Effector memory CD8-positive, alpha-beta T cell (primary cell): ENCODE measurements around the gene TMEM81.

Experiments used
- ATAC-seq: fragments of 150-1000 bp; cut with Tn5 transposase; replicated peaks from 2 replicates; pipeline ENCODE4 v1.10.0; 2021; ENCODE audit warnings: mild to moderate bottlenecking, moderate library complexity
- DNase-seq, 3 experiments: peaks; one replicate each; pipeline ENCODE4 v3.0.0; 2021
- H3K27ac Mint-ChIP-seq, 2 donors: one replicate each; pipeline ENCODE4 v1.8.0; 2022; ENCODE audit warnings: mild to moderate bottlenecking in 2 of 2, mixed read lengths in 2 of 2, moderate library complexity in 2 of 2
- H3K27me3 Mint-ChIP-seq, 2 donors: one replicate each; pipeline ENCODE4 v1.8.0; 2022; ENCODE audit warnings: mixed read lengths in 2 of 2
- H3K36me3 Mint-ChIP-seq: one replicate; pipeline ENCODE4 v1.8.0; 2022; ENCODE audit warnings: mild to moderate bottlenecking, moderate library complexity, mixed read lengths; ENCODE audit not compliant: insufficient read depth
- H3K4me1 Mint-ChIP-seq, 2 donors: one replicate each; pipeline ENCODE4 v1.8.0; 2022; ENCODE audit warnings: low read depth in 2 of 2, mixed read lengths in 2 of 2
- H3K4me3 Mint-ChIP-seq, 2 donors: one replicate each; pipeline ENCODE4 v1.8.0; 2022; ENCODE audit warnings: mild to moderate bottlenecking in 2 of 2, mixed read lengths in 2 of 2, moderate library complexity in 2 of 2
- H3K9me3 Mint-ChIP-seq, 2 donors: one replicate each; pipeline ENCODE4 v1.8.0; 2022; ENCODE audit warnings: mixed read lengths in 2 of 2

The TMEM81 gene

DNA sequence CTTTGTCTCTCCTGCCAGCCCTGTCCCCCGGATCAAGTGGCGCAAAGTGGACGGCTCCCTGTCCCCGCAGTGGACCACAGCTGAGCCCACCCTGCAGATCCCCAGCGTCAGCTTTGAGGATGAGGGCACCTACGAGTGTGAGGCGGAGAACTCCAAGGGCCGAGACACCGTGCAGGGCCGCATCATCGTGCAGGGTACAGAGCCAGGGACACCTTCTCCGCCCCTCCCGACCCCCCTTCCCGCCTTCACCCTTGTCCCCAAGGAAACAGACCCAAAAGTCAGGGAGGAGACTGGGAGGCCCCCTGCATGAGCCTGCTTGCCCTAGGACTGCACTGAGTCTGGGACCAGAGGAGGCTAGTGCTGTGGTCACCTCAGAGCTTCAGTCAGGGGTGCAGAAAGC lies 23.0 kb downstream of the TMEM81 start:
- Mint-ChIP-seq H3K27me3 (no peaks in the 10 kb centered on the region), H3K36me3 (no peaks in the 10 kb centered on the region), H3K4me1 (no peaks in the 10 kb centered on the region), H3K4me3 (no peak overlapping the region), H3K9me3 (no peaks in the 10 kb centered on the region), H3K27ac (no peak overlapping the region)
- ATAC-seq (no peak), DNase-seq (no peak)

- Mint-ChIP-seq H3K27ac (no peak overlapping the region), H3K9me3 (no peaks in the 10 kb centered on the region), H3K36me3 (no peaks in the 10 kb centered on the region), H3K4me1 (no peaks in the 10 kb centered on the region), H3K4me3 (no peak overlapping the region), H3K27me3 (no peaks in the 10 kb centered on the region)
- DNase-seq (no peak), ATAC-seq (no peak)
These were observed 23.5 kb downstream of the TMEM81 start for GRCh38 chr1:205060746-205061145.

- no peaks in the 10 kb centered on the region for H3K4me1 Mint-ChIP-seq
- H3K9me3 Mint-ChIP-seq, result no peaks in the 10 kb centered on the region
- peaks cover 6 to 9% of the 10 kb centered on the region in 2 donors for H3K27me3 Mint-ChIP-seq
- DNase-seq (no peak), ATAC-seq (no peak)
- H3K36me3 Mint-ChIP-seq, result no peaks in the 10 kb centered on the region
- no peak overlapping the region for H3K4me3 Mint-ChIP-seq
- H3K27ac Mint-ChIP-seq, result no peak overlapping the region
These were observed 24.6 kb downstream of the TMEM81 start for GRCh38 chr1:205059660-205060059.

DNA sequence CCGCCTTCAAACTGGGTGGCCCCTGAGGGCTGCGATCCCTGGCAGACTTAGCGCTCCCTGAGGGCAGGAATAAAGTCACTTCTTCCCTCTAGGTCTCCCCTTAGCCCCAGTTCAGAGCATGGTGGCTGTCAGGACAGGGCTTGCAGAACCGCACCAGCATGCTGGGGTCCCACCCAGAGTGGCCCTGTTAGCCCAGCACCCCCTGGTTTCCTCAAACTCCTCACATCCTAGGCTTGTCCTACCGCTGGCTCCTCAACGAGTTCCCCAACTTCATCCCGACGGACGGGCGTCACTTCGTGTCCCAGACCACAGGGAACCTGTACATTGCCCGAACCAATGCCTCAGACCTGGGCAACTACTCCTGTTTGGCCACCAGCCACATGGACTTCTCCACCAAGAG lies 25.4 kb downstream of the TMEM81 start:
- Mint-ChIP-seq H3K4me3 (no peak overlapping the region), H3K9me3 (no peaks in the 10 kb centered on the region), H3K27me3 (peaks cover 12 to 17% of the 10 kb centered on the region in 2 donors)

GRCh38 chr1:205057808-205058575 lies 26.3 kb downstream of the TMEM81 start:
- Mint-ChIP-seq H3K9me3 (no peaks in the 10 kb centered on the region), H3K4me3 (no peak overlapping the region), H3K27me3 (peaks cover 20 to 25% of the 10 kb centered on the region in 2 donors), H3K4me1 (no peaks in the 10 kb centered on the region), H3K36me3 (no peaks in the 10 kb centered on the region), H3K27ac (no peak overlapping the region)
- ATAC-seq, result no peak
- DNase-seq, result no peak

More for the DNA sequence above, 25.4 kb downstream of the TMEM81 start:
- DNase-seq (no peak), ATAC-seq (no peak)
- Mint-ChIP-seq H3K4me1 (no peaks in the 10 kb centered on the region), H3K27ac (no peak overlapping the region), H3K36me3 (no peaks in the 10 kb centered on the region)

DNA sequence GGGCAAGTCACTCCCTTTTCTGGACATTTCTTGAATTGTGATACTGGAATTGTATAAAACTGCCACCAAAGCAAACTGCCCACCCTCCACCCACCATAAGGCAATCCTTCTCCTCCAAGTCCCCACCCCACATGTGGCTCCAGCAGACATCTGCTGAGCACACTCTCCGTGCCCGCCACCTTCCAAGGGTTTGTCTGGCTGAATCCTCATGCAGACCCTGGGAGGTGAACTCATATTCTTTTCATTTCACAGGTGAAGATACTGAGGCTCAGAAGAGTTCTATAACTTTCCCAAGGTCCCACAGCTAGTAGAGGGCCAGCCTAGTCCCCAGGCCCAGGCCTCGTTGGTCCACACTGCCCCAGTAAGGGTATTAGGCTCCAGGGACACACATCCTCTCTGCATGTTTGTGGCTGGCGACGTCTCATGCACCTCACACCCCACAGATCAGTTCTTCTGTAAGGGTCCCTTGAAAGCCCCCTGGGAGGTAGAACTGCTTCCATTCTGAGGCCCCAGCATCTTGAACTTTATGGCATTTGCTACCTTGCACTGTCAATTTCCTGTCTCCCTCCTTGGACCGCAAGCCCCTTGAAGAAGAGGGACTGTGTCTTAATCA lies 27.2 kb downstream of the TMEM81 start:
- no peak overlapping the region for H3K27ac Mint-ChIP-seq
- no peak overlapping the region for H3K4me3 Mint-ChIP-seq
- ATAC-seq, result no peak
- peaks cover 21 to 30% of the 10 kb centered on the region in 2 donors for H3K27me3 Mint-ChIP-seq
- H3K4me1 Mint-ChIP-seq, result no peaks in the 10 kb centered on the region
- no peaks in the 10 kb centered on the region for H3K36me3 Mint-ChIP-seq
- H3K9me3 Mint-ChIP-seq, result no peaks in the 10 kb centered on the region
- no peak for DNase-seq

DNA sequence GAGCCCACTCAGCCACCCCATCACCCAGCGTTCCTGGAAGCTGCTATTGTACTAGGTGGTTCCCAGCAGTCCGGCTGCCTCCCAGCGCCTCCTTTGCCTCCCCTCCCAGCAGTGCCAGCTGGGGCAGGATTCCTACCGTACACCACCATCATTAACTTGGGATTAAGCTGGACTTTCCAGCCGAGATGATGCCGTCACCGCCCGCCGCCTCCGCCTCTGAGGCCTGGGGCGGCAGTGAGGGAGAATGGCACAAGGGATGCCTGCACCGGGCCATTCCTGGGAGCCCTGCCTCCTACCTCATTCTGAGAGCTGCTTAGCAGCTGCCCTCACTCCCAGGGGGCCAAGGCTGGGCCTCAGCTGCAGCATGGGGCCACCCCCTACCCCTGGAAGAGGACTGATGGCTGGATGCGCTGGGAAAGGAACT lies 28.1 kb downstream of the TMEM81 start:
- Mint-ChIP-seq H3K27ac (no peak overlapping the region), H3K36me3 (no peaks in the 10 kb centered on the region), H3K4me1 (no peaks in the 10 kb centered on the region), H3K9me3 (no peaks in the 10 kb centered on the region), H3K4me3 (no peak overlapping the region), H3K27me3 (peaks cover 21 to 34% of the 10 kb centered on the region in 2 donors)
- ATAC-seq, result no peak
- no peak for DNase-seq

DNA sequence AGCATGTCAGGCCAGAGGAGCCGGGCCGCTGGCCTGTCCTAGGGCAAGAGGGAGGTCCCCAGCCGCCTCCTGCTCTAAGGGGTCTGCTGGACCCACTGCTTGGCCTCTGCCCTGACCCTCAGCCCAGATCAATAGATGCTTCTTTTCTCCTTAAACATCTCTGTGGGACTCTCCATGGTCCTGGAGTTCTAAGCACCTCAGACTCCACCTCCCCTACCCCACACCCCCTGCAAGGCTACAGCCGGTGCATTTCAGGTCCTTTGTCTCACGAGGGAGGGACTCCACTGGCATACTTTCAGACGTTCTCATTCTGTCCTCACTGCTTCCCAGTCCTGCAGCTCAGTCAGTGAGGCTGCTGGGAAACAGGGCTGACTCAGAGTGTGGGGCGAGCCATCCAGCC lies 30.2 kb downstream of the TMEM81 start:
- peaks cover 21 to 49% of the 10 kb centered on the region in 2 donors for H3K27me3 Mint-ChIP-seq
- no peak overlapping the region for H3K4me3 Mint-ChIP-seq
- ATAC-seq (no peak), DNase-seq (no peak)
- no peaks in the 10 kb centered on the region for H3K36me3 Mint-ChIP-seq
- H3K9me3 Mint-ChIP-seq, result no peaks in the 10 kb centered on the region
- H3K4me1 Mint-ChIP-seq, result no peaks in the 10 kb centered on the region
- no peak overlapping the region for H3K27ac Mint-ChIP-seq

- H3K36me3 Mint-ChIP-seq, result no peaks in the 10 kb centered on the region
- no peak overlapping the region for H3K27ac Mint-ChIP-seq
- ATAC-seq (no peak), DNase-seq (no peak)
- peaks cover 28 to 55% of the 10 kb centered on the region in 2 donors for H3K27me3 Mint-ChIP-seq
- no peak overlapping the region for H3K4me3 Mint-ChIP-seq
- no peaks in the 10 kb centered on the region for H3K4me1 Mint-ChIP-seq
- H3K9me3 Mint-ChIP-seq, result no peaks in the 10 kb centered on the region
These were observed 31.0 kb downstream of the TMEM81 start for GRCh38 chr1:205053296-205053695.

DNA sequence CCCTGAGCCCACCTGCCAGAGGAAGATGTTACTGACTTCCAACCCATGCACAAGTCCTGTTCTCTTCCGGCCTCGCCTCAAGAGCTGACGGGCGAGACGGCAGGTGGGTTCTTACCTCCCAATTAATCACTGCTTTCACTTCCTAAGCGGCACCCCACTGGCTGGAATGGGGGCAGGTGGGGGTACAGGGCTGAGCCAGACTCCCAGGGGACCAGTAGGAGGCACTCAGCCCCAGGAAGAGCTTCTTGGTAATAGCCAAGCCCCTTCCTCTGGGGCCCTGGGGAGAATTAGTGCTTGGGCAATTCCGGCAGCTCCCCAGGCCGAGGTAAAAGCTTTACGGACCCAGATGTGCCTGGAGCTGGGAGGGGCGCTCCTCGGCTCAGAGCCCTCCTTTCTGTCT lies 31.6 kb downstream of the TMEM81 start:
- Mint-ChIP-seq H3K27ac (no peak overlapping the region), H3K27me3 (peaks cover 29 to 61% of the 10 kb centered on the region in 2 donors), H3K4me1 (no peaks in the 10 kb centered on the region), H3K4me3 (no peak overlapping the region), H3K9me3 (no peaks in the 10 kb centered on the region), H3K36me3 (no peaks in the 10 kb centered on the region)
- ATAC-seq (no peak), DNase-seq (no peak)

DNA sequence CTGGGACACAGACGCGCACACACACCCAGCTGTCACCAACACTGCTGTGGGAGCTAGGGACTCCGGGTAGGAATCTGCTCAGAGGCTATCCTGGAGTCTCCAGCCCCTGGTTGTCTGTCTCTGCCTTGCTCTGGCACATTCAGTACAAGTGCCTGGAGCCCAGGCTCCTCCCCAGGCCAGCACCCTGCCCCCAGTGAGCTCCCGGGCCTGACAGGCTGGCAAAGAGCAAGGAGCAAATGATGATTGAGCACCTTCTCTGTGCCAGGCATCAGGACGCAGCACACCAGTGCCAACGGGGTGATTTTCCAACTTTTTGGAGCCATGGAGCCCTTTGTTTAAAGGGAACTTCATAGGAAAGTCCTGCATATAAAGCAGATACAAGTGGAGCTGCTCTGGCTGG lies 34.8 kb downstream of the TMEM81 start:
- ATAC-seq, result no peak

GRCh38 chr1:205048382-205048781 lies 35.9 kb downstream of the TMEM81 start:
- no peaks in the 10 kb centered on the region for H3K9me3 Mint-ChIP-seq

More for the DNA sequence above, 34.8 kb downstream of the TMEM81 start:
- Mint-ChIP-seq H3K4me3 (no peak overlapping the region), H3K27ac (no peak overlapping the region), H3K4me1 (no peaks in the 10 kb centered on the region), H3K9me3 (no peaks in the 10 kb centered on the region), H3K27me3 (peaks cover 39 to 83% of the 10 kb centered on the region in 2 donors), H3K36me3 (no peaks in the 10 kb centered on the region)
- DNase-seq, result no peak

GRCh38 chr1:205047764-205048231 lies 36.5 kb downstream of the TMEM81 start:
- no peaks in the 10 kb centered on the region for H3K36me3 Mint-ChIP-seq
- no peak for DNase-seq
- H3K27me3 Mint-ChIP-seq, result peaks cover 35 to 82% of the 10 kb centered on the region in 2 donors
- no peaks in the 10 kb centered on the region for H3K4me1 Mint-ChIP-seq
- no peak overlapping the region for H3K4me3 Mint-ChIP-seq
- no peak for ATAC-seq
- no peak overlapping the region for H3K27ac Mint-ChIP-seq
- no peaks in the 10 kb centered on the region for H3K9me3 Mint-ChIP-seq

More at GRCh38 chr1:205048382-205048781, 35.9 kb downstream of the TMEM81 start:
- Mint-ChIP-seq H3K27me3 (peaks cover 39 to 83% of the 10 kb centered on the region in 2 donors), H3K4me1 (no peaks in the 10 kb centered on the region), H3K27ac (no peak overlapping the region), H3K36me3 (no peaks in the 10 kb centered on the region), H3K4me3 (no peak overlapping the region)
- DNase-seq (no peak), ATAC-seq (no peak)

DNA sequence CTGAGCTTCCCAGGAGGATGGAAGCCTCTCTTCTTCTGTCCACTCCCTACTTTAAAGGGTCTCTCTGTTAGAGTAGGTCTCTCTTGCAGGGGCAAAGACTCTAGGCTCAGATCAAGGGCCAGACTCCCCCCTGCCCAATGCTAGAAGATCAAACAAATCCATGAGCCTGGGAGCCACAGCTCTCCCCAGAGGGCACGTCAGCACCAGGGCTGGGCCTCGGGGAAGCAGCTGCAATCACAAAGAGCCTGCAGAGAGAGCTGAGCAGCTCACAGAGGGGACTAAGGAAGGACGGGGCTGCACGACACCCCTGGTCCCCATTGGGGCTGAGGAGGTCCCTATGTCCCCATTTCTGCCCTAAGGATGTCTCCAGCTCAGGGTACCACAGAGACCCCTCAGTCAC lies 37.4 kb downstream of the TMEM81 start:
- Mint-ChIP-seq H3K4me1 (no peaks in the 10 kb centered on the region), H3K27me3 (peaks cover 40 to 89% of the 10 kb centered on the region in 2 donors), H3K36me3 (no peaks in the 10 kb centered on the region), H3K27ac (no peak overlapping the region), H3K4me3 (no peak overlapping the region), H3K9me3 (no peaks in the 10 kb centered on the region)
- no peak for ATAC-seq
- no peak for DNase-seq
